Trophoblast cell (in vitro differentiated cells and primary cell): ENCODE data around the gene BACE2.

ENCODE experiments used
- DNase-seq, 2 donors: peaks; one replicate each; pipeline ENCODE4 v3.0.0-alpha.2; 2016
- H2AFZ ChIP-seq: 2 replicates; pipeline ENCODE4 v1.6.1; 2013; ENCODE audit warnings: low read length, moderate library complexity, mild to moderate bottlenecking; ENCODE audit not compliant: insufficient read depth, poor library complexity
- H2AK5ac ChIP-seq: 2 replicates; pipeline ENCODE4 v1.6.1; 2013; ENCODE audit warnings: mild to moderate bottlenecking, low read length
- H2BK120ac ChIP-seq: 2 replicates; pipeline ENCODE4 v1.6.1; 2013; ENCODE audit warnings: low read length, mild to moderate bottlenecking, moderate library complexity; ENCODE audit not compliant: insufficient read depth, poor library complexity
- H2BK12ac ChIP-seq: 2 replicates; pipeline ENCODE4 v1.6.1; 2013; ENCODE audit warnings: mild to moderate bottlenecking, low read length, moderate library complexity
- H2BK5ac ChIP-seq: 2 replicates; pipeline ENCODE4 v1.6.1; 2013; ENCODE audit warnings: low read length, low read depth, moderate library complexity, mild to moderate bottlenecking; ENCODE audit not compliant: poor library complexity
- H3K14ac ChIP-seq: 2 replicates; pipeline ENCODE4 v1.6.1; 2013; ENCODE audit warnings: mild to moderate bottlenecking, low read length
- H3K18ac ChIP-seq: 2 replicates; pipeline ENCODE4 v1.6.1; 2013; ENCODE audit warnings: mild to moderate bottlenecking, low read length
- H3K23ac ChIP-seq: 2 replicates; pipeline ENCODE4 v1.6.1; 2013; ENCODE audit warnings: low read length
- H3K27ac ChIP-seq: 2 replicates; pipeline ENCODE4 v1.5.1; 2013; ENCODE audit warnings: low read depth, mild to moderate bottlenecking, inconsistent platforms, low read length, moderate library complexity
- H3K27me3 ChIP-seq: 2 replicates; pipeline ENCODE4 v1.6.1; 2013; ENCODE audit warnings: inconsistent platforms, mild to moderate bottlenecking, low read length, moderate library complexity; ENCODE audit not compliant: insufficient read depth
- H3K36me3 ChIP-seq, 2 experiments: 1 replicate in 1 of 2; 2 replicates in 1 of 2; pipeline ENCODE4 v1.6.1; 2013; ENCODE audit warnings: low read length in 2 of 2, mild to moderate bottlenecking in 2 of 2, moderate library complexity in 1 of 2; ENCODE audit not compliant: insufficient read depth in 2 of 2, control insufficient read depth in 1 of 2
- H3K4ac ChIP-seq: 2 replicates; pipeline ENCODE4 v1.6.1; 2013; ENCODE audit warnings: low read depth, mild to moderate bottlenecking, low read length, moderate library complexity
- H3K4me1 ChIP-seq, 2 experiments: 1 replicate in 1 of 2; 2 replicates in 1 of 2; pipeline ENCODE4 v1.6.1; 2013; ENCODE audit warnings: low read length in 2 of 2, mild to moderate bottlenecking in 2 of 2, moderate library complexity in 1 of 2; ENCODE audit not compliant: insufficient read depth in 2 of 2, control insufficient read depth in 1 of 2
- H3K4me2 ChIP-seq: 2 replicates; pipeline ENCODE4 v1.6.1; 2013; ENCODE audit warnings: inconsistent platforms, mild to moderate bottlenecking, low read length, moderate library complexity
- H3K4me3 ChIP-seq: 2 replicates; pipeline ENCODE4 v1.5.1; 2013; ENCODE audit warnings: mild to moderate bottlenecking, low read depth, low read length, inconsistent platforms
- H3K79me1 ChIP-seq: one replicate; pipeline ENCODE4 v1.6.1; 2013; ENCODE audit warnings: low read length
- H3K79me2 ChIP-seq: 2 replicates; pipeline ENCODE4 v1.6.1; 2013; ENCODE audit warnings: low read length, mild to moderate bottlenecking; ENCODE audit not compliant: control insufficient read depth, insufficient read depth, poor library complexity
- H3K9ac ChIP-seq: 2 replicates; pipeline ENCODE4 v1.6.1; 2013; ENCODE audit warnings: mild to moderate bottlenecking, low read length
- H3K9me3 ChIP-seq: 2 replicates; pipeline ENCODE4 v1.6.1; 2013; ENCODE audit warnings: low read depth, mild to moderate bottlenecking, control low read depth, inconsistent platforms, low read length; ENCODE audit not compliant: insufficient read depth
- H4K12ac ChIP-seq: 2 replicates; pipeline ENCODE4 v1.6.1; 2013; ENCODE audit warnings: low read depth, mild to moderate bottlenecking, low read length, moderate library complexity
- H4K8ac ChIP-seq: 2 replicates; pipeline ENCODE4 v1.6.1; 2013; ENCODE audit warnings: low read depth, mild to moderate bottlenecking, low read length, moderate library complexity
- H4K91ac ChIP-seq: one replicate; pipeline ENCODE4 v1.6.1; 2013; ENCODE audit warnings: low read depth, mild to moderate bottlenecking, low read length, moderate library complexity
- WGBS: extraction: QIAGEN DNeasy Blood & Tissue Kit; methylation state at CpG from one replicate; pipeline ENCODE4 v1.1.7; 2013; ENCODE audit warnings: missing lambda C conversion rate; ENCODE audit not compliant: insufficient read length, insufficient coverage; ENCODE audit errors: extremely low coverage; 5-methylcytosine and 5-hydroxymethylcytosine counted together

Gene BACE2

GRCh38 chr21:41267346-41267745, 99.4 kb downstream of the BACE2 start:
- no peak overlapping the region for H3K4ac ChIP-seq
- no peak for DNase-seq
- no CpG with 5 or more reads among the region's 2 CpGs for WGBS
- no peaks in the 10 kb centered on the region for H3K79me1 ChIP-seq
- H2AFZ ChIP-seq, result no peak overlapping the region
- no peak overlapping the region for H3K9ac ChIP-seq
- H3K4me3 ChIP-seq, result no peak overlapping the region
- no peak overlapping the region for H3K4me2 ChIP-seq
- H2BK120ac ChIP-seq, result no peak overlapping the region
- no peaks in the 10 kb centered on the region for H3K79me2 ChIP-seq
- H3K18ac ChIP-seq, result no peak overlapping the region
- no peak overlapping the region for H4K8ac ChIP-seq
- no peaks in the 10 kb centered on the region for H3K9me3 ChIP-seq
- no peak overlapping the region for H3K14ac ChIP-seq
- H2BK5ac ChIP-seq, result no peak overlapping the region
- H3K36me3 ChIP-seq, result no peaks in the 10 kb centered on the region
- H3K27ac ChIP-seq, result no peak overlapping the region
- no peak overlapping the region for H3K23ac ChIP-seq
- H3K27me3 ChIP-seq, result no peaks in the 10 kb centered on the region
- no peaks in the 10 kb centered on the region for H3K4me1 ChIP-seq
- H4K91ac ChIP-seq, result no peak overlapping the region
- no peak overlapping the region for H2BK12ac ChIP-seq
- no peak overlapping the region for H2AK5ac ChIP-seq
- no peak overlapping the region for H4K12ac ChIP-seq

- Histone ChIP-seq H4K8ac (no peak overlapping the region), H3K4me2 (no peak overlapping the region), H3K23ac (no peak overlapping the region), H3K4me3 (no peak overlapping the region), H2AFZ (no peak overlapping the region), H3K4ac (no peak overlapping the region), H3K18ac (no peak overlapping the region), H3K4me1 (no peaks in the 10 kb centered on the region), H3K27ac (no peak overlapping the region), H4K91ac (no peak overlapping the region), H2AK5ac (no peak overlapping the region), H2BK120ac (no peak overlapping the region), H2BK12ac (no peak overlapping the region), H3K14ac (no peak overlapping the region), H2BK5ac (no peak overlapping the region), H3K79me1 (no peaks in the 10 kb centered on the region), H4K12ac (no peak overlapping the region), H3K79me2 (no peaks in the 10 kb centered on the region), H3K36me3 (no peaks in the 10 kb centered on the region), H3K27me3 (no peaks in the 10 kb centered on the region), H3K9me3 (no peaks in the 10 kb centered on the region), H3K9ac (no peak overlapping the region)
- no CpG with 5 or more reads among the region's 1 CpG for WGBS
- no peak for DNase-seq
Observed at GRCh38 chr21:41269535-41269934, 101.6 kb downstream of the BACE2 start.

GRCh38 chr21:41277196-41277595, 109.2 kb downstream of the BACE2 start:
- Histone ChIP-seq H3K9me3 (no peaks in the 10 kb centered on the region), H2BK5ac (no peak overlapping the region), H2BK120ac (no peak overlapping the region), H3K4me1 (no peaks in the 10 kb centered on the region), H2AFZ (no peak overlapping the region), H3K4me3 (no peak overlapping the region), H3K9ac (no peak overlapping the region), H4K91ac (no peak overlapping the region), H3K23ac (no peak overlapping the region), H4K8ac (no peak overlapping the region), H3K4me2 (no peak overlapping the region), H3K14ac (no peak overlapping the region), H3K27me3 (no peaks in the 10 kb centered on the region), H3K79me1 (no peaks in the 10 kb centered on the region), H2BK12ac (no peak overlapping the region), H3K18ac (no peak overlapping the region), H3K27ac (no peak overlapping the region), H3K36me3 (no peaks in the 10 kb centered on the region), H4K12ac (no peak overlapping the region), H2AK5ac (no peak overlapping the region), H3K79me2 (no peaks in the 10 kb centered on the region), H3K4ac (no peak overlapping the region)
- DNase-seq, result no peak
- no CpG with 5 or more reads among the region's 12 CpGs for WGBS

- Histone ChIP-seq H3K4me1 (no peaks in the 10 kb centered on the region), H3K79me1 (no peaks in the 10 kb centered on the region), H4K91ac (no peak overlapping the region), H3K23ac (no peak overlapping the region), H3K36me3 (no peaks in the 10 kb centered on the region), H3K14ac (no peak overlapping the region), H2AFZ (no peak overlapping the region), H3K9me3 (no peaks in the 10 kb centered on the region), H3K4ac (no peak overlapping the region), H3K79me2 (no peaks in the 10 kb centered on the region), H4K12ac (no peak overlapping the region), H3K27ac (no peak overlapping the region), H3K9ac (no peak overlapping the region), H3K27me3 (no peaks in the 10 kb centered on the region), H2BK12ac (no peak overlapping the region), H2AK5ac (no peak overlapping the region), H2BK120ac (no peak overlapping the region), H3K4me2 (no peak overlapping the region), H2BK5ac (no peak overlapping the region), H3K18ac (no peak overlapping the region), H4K8ac (no peak overlapping the region), H3K4me3 (no peak overlapping the region)
- no CpG with 5 or more reads among the region's 4 CpGs for WGBS
- no peak for DNase-seq
Observed at GRCh38 chr21:41277846-41278245, 109.9 kb downstream of the BACE2 start.
